Iris pigment epithelial cell (primary cell): ENCODE results near the gene PIPOX.
"Not testable (repeated sequence)": the region's sequence is repeated elsewhere in the genome, so short reads cannot be mapped to it uniquely, and the experiment has no call there.

Experiments used
- DNase-seq: peaks from one replicate; pipeline ENCODE4 v3.0.0-alpha.2; 2011; ENCODE audit warnings: low read depth

PIPOX gene

DNA sequence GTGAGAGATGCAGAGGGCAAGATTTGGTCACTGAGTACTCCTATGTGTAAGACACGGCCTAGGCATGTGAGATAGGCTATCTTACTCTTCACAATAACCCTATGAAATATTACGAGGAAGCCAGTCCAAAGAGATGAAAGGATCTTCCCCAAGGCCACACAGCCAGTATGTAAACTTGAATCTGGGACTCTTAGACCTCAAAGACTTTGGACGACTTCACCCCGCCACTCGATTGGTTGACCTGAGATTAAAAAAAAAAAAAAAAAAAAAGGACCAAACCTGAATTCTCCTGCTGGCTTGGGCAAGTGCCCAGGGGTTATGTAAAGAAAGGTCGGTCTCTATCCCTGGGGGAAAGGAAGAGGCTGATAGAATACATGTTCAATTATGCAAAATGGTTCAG lies 33.1 kb downstream of the PIPOX start:
- DNase-seq = no peak

GRCh38 chr17:29076722-29077121 lies 33.8 kb downstream of the PIPOX start:
- no peak for DNase-seq

- DNase-seq = no peak
Observed at GRCh38 chr17:29077320-29077719, 34.4 kb downstream of the PIPOX start.

- peak; percentile 8 for DNase-seq
Observed at GRCh38 chr17:29078183-29079045, 35.5 kb downstream of the PIPOX start.

DNA sequence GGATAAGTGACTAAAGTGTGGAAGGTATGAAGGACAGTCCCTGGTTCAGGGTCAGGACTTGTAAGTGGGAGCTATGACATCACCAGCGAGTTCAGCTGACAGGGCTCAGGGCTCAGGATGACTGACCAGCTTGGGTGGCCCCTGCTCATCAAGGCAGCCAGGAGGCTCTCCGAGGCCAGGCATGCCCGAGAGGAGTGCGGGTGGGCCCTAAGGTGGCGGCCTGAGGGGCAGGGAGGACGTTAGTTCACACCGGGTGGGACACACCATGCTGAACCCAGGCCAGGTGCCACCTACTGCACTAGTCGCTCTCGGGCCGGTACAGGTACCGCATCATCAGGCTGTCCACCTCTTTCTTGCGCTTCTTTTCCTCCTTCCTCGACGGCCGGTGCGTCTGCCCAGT lies 36.5 kb downstream of the PIPOX start:
- DNase-seq = no peak

- no peak for DNase-seq
Observed at GRCh38 chr17:29079887-29080286, 36.9 kb downstream of the PIPOX start.

GRCh38 chr17:29080323-29080722 lies 37.4 kb downstream of the PIPOX start:
- no peak for DNase-seq

GRCh38 chr17:29080965-29081364 lies 38.0 kb downstream of the PIPOX start:
- no peak for DNase-seq

GRCh38 chr17:29084541-29085146 lies 41.7 kb downstream of the PIPOX start:
- peak; percentile 20 for DNase-seq

DNA sequence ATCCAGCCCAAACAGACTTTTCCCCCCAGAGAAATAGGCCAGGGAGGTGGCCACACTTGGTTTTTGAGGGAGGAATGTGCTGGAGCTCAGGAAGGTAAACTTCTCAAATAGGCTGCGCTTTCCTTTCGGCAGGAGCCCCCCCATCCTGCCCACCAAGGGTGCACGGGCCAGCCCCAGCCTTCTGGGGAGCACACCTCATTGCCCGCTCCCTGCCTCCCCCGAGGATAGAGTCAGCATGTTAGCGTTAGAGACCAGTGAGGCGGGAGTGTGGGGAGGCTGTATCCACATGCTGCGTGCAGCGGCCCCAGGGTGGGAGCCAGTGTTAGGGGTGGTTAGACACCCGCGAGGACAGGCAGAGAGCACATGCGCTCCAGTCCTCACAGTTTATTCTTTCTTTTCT lies 42.3 kb downstream of the PIPOX start:
- no peak for DNase-seq

DNA sequence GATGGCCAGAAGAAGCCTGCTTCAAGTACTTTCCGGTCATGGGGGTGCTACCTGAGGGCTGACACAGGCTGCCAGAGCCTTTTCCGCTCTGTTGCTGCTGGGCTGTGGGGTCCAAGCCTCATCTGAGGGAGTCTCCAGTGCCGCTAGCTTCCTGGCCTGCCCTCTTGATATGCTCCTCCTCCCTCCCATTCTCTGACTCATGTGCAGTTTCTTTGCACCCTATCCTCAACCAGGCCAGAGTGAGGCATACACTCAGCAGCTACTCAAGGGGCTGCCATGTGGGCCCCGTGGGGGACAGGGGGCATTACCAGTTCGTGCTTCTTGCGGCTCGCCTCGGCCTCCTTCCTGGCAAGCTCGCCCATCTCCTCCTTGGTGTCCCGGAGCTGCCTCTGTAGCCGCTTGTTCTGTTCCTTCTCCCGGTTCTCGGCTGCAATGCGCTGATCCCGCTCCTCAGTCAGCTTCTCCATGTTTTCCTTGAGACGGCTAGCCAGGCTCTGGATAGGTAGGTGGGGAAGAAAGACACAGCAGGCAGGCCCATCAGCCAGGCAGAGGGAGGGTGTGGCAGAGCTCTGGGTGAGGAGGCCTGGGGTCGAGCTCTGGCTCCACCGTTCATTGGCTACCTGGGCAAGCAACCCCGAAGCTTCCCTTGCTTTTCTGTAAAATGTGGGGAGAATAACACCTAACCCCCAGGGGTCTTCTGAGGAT lies 43.8 kb downstream of the PIPOX start:
- DNase-seq = peak; percentile 31

- DNase-seq = not testable (repeated sequence)
Observed at GRCh38 chr17:29088782-29089181, 45.8 kb downstream of the PIPOX start.

GRCh38 chr17:29089601-29090044 lies 46.7 kb downstream of the PIPOX start:
- no peak for DNase-seq

- DNase-seq = no peak
Observed at GRCh38 chr17:29090108-29090507, 47.2 kb downstream of the PIPOX start.

DNA sequence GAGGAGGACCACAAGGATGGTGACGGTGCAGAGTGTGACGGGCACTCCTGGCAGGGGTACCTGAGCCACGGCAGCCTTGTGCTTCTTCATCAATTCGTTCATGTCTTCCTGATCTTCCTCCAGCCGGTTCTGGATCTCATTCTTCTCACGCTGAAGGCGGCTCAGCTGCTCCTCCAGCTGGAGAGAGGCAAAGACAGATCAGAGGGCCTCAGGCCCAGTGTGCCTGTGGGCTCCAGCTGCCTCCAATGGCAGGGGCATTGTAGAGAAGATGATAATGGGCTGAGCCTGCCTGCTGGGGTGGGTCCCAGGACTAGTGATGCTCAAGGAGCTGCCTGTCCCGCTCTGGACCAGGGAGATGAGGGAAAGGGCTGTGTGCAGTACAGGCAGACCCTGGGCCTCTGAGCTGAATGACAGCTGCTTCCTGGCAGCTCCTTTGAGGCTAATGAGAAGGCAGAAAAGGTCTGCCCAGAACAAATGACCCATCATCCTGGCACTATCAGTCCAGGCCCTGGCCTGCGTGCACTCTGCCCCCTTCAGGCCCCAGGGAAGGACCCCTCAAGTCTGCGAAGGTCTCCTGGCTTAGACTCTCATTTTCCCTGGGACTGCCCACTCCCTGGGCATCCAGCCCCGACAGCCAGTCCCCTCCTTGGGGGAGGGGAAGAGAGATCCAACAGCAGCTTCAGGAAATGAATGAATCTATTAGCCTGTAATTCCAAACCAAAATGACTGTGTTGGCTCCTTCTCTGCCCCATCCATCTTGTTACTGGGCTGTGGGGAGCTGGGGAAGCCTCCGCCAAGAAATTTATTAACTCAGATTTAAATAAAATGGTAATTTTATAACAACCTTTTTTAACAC lies 48.0 kb downstream of the PIPOX start:
- no peak for DNase-seq

GRCh38 chr17:29091606-29092289 lies 48.8 kb downstream of the PIPOX start:
- no peak for DNase-seq

GRCh38 chr17:29093090-29093871 lies 50.3 kb downstream of the PIPOX start:
- DNase-seq = no peak

DNA sequence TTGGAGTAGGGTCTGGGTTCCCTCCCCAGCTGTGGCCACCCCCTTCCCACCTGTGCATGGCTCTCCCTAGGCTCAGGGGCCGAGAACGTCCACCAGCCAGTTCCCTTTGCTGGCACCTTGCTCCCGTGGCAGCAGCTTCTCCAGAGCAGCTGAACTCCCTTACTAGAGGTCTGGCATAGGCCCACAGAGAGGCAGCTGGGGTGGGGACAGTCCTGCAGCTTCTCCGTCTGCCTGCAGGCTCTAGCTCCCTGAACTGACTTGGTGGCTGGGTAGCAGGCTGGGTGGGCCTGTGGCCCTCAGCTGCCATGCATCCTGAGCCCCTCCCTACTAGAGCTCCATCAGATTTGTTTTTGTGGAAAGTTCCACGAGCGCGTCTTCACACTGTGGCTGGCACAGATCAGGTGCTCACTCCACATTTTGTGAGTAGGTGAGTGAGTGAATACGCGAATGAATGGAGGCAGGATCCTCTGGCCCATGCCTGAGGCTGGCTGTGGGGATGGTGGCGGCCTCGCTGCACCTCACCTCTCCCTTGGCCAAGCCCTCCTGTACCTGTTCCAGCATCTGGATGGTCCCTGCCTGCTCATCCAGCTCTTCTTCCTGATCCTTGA lies 51.3 kb downstream of the PIPOX start:
- no peak for DNase-seq

DNA sequence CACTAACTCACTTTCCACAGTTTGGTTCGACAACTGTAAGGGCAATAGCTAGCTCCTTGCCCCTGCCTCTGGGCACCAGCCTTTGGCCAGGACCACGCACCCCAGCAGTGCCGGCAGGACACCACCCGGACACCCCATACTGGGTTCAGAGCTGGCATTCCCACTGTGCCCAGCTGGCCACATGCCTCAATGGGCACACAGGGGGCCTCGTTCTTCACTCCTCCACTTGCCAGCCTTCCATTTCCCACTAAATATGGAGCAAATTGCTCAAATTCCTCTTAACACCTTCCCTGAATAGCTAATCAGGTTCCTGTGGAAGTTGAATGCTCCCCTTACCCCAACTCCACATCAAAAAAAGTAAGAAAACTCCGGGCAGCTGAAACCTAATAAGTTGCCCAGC lies 52.5 kb downstream of the PIPOX start:
- DNase-seq = no peak

- DNase-seq = no peak
Observed at GRCh38 chr17:29096094-29096493, 53.2 kb downstream of the PIPOX start.
